ENCODE results near the gene CLIP2.

CLIP2 gene

DNA sequence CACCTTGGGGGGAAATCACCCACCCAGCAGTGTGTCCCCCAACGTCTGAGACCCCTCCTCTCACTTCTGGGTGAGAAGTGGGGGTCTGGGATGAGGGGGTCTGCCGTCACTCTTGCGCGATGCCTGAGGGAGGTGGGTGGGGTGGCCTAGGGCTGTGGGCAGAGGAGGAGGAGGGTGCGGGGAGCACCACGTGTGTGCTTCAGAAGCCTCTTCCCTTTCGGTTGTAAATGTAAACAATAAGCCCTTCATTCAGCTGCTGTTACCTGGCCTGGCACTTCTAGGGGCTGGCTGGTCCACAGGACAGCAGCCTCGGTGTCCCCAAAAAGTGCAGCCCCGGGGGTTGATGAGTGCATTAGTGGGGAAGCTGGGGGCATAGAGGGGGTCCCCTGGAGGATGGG, 1.3 kb downstream of the CLIP2 start:
- TF ChIP-seq ARNTL (CRISPR knock-in tag; IDR thresholded peaks at IDR 0.05; ENCODE audit: borderline replicate concordance, low read depth), result no peak
- no peak for TF ChIP-seq ZNF565 (CRISPR knock-in tag; conservative IDR thresholded peaks at IDR 0.05; ENCODE audit: low read depth)
- no peak for ATAC-seq

DNA sequence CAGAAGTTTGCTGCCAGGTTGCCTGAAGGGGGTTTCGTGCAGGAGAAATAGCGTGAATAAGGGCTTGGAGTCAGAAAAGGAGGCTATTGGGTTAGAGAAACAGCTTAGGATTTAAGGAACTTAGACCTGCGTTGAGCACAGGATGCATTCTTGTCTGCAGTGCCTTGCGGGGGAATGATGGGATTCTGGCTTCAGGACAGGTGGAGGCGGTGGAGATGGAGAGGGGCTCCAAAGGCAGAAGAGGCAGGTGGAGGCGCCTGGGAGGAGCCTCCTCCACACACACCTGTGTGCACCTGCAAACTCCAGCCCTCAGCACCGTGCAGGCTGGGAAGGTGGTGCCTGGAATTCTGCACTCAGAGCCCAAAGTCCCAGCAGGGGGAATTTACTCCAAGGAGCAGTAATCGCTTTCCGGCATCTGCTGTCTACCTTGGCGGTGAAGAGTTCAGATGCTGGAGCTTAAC, 1.8 kb downstream of the CLIP2 start:
- TF ChIP-seq CSDC2 (CRISPR knock-in tag; IDR thresholded peaks at IDR 0.05), result no peak
- TF ChIP-seq, protein P1, sequence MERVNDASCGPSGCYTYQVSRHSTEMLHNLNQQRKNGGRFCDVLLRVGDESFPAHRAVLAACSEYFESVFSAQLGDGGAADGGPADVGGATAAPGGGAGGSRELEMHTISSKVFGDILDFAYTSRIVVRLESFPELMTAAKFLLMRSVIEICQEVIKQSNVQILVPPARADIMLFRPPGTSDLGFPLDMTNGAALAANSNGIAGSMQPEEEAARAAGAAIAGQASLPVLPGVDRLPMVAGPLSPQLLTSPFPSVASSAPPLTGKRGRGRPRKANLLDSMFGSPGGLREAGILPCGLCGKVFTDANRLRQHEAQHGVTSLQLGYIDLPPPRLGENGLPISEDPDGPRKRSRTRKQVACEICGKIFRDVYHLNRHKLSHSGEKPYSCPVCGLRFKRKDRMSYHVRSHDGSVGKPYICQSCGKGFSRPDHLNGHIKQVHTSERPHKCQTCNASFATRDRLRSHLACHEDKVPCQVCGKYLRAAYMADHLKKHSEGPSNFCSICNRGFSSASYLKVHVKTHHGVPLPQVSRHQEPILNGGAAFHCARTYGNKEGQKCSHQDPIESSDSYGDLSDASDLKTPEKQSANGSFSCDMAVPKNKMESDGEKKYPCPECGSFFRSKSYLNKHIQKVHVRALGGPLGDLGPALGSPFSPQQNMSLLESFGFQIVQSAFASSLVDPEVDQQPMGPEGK (CRISPR knock-in tag; IDR thresholded peaks at IDR 0.05; ENCODE audit: borderline replicate concordance), result no peak
- TF ChIP-seq ZNF70 (CRISPR knock-in tag; IDR thresholded peaks at IDR 0.05), result no peak
- no peak for TF ChIP-seq GLIS3 (CRISPR knock-in tag; IDR thresholded peaks at IDR 0.05)
- no peak for ATAC-seq

DNA sequence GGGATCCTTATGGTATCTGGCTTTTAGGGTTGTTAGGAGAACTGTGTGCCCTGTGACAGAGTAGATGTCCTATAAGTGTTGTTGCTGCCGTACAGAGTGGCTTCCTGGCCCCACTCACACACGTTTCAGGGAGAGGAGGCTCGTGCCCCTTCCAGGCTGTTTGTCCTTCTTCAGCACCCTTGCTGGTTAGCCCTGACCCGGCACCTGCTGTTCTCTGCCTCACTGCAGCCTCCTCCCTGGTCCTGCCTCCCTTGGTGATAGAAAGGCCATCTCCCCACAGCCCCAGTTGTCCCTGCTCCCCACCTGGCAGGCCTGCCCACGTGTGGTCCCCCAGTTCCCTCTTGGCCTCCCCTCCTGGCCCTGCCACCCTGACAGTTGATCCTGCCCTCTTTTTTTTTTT, 2.3 kb downstream of the CLIP2 start:
- ATAC-seq, result no peak
- TF ChIP-seq ISL1 (CRISPR knock-in tag; IDR thresholded peaks at IDR 0.05) (no peak), BACH2 (CRISPR knock-in tag; IDR thresholded peaks at IDR 0.05; ENCODE audit: borderline replicate concordance) (no peak), ZNF70 (CRISPR knock-in tag; IDR thresholded peaks at IDR 0.05) (no peak), POU6F1 (CRISPR knock-in tag; IDR thresholded peaks at IDR 0.05; ENCODE audit: borderline replicate concordance, low read depth) (no peak), ZFP3 (CRISPR knock-in tag; IDR thresholded peaks at IDR 0.05) (no peak), CSDC2 (CRISPR knock-in tag; IDR thresholded peaks at IDR 0.05) (no peak), RARB (CRISPR knock-in tag; IDR thresholded peaks at IDR 0.05) (no peak), ARNTL (CRISPR knock-in tag; IDR thresholded peaks at IDR 0.05; ENCODE audit: borderline replicate concordance, low read depth) (no peak), ZNF8 (CRISPR knock-in tag; IDR thresholded peaks at IDR 0.05) (no peak), TSHZ2 (CRISPR knock-in tag; IDR thresholded peaks at IDR 0.05) (no peak)

DNA sequence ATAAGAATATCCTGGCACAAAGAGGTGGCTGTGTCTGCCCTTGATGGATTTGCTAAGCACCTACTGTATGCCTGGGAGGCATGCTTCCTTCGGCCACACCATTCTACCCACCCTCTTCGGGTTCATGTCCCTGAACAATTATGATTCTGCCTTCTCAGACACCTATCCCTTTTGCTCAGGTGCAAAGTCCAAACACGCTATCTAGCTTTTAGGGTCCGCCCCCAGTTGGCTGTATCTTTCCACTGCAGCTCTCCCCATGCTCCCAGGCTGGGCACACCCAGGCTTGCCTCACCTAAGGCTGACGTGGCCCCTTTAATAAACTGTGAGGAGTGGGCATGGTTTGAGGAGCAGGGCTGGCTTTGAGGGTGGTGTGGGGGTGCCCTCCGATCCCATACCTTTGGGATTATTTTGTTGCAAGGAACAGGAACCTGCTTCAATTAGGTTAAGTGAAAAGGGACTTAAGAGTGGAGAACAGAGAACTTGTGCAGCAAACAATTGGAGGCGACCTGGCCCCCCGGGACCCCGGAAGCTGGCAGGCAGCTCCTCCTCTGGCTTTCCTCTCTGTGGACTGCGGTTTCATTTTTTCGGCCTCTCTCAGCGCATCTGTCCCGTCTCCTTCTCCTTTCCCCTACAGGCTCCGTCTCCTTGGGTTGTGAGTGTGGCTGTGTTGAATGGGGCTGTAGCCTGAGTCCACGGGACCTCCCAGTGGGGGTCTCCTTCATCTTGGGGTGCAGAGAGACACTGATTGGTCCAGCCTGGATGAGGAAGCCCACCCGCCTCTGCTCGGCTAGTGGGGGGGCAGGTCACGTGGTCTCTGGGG, 3.8 kb downstream of the CLIP2 start:
- TF ChIP-seq BACH2 (CRISPR knock-in tag; IDR thresholded peaks at IDR 0.05; ENCODE audit: borderline replicate concordance) (no peak), TOX (CRISPR knock-in tag; IDR thresholded peaks at IDR 0.05; ENCODE audit: borderline replicate concordance) (no peak), ZFP3 (CRISPR knock-in tag; IDR thresholded peaks at IDR 0.05) (no peak), CREB5 (CRISPR knock-in tag; IDR thresholded peaks at IDR 0.05; ENCODE audit: low read depth) (no peak), RARB (CRISPR knock-in tag; IDR thresholded peaks at IDR 0.05) (no peak), SNAI2 (CRISPR knock-in tag; IDR thresholded peaks at IDR 0.05) (no peak), ZNF70 (CRISPR knock-in tag; IDR thresholded peaks at IDR 0.05) (no peak), TSHZ2 (CRISPR knock-in tag; IDR thresholded peaks at IDR 0.05) (no peak), CSDC2 (CRISPR knock-in tag; IDR thresholded peaks at IDR 0.05) (no peak)
- TF ChIP-seq, protein P1 (CRISPR knock-in tag; IDR thresholded peaks at IDR 0.05; ENCODE audit: borderline replicate concordance), result no peak
- no peak for ATAC-seq

Data from SK-N-SH treated with all-trans-retinoic acid at 6 μM for 48 hours (cell line).